ENCODE data around the gene ANTXR1.

The ANTXR1 gene

GRCh38 chr2:69046221-69046662 lies 33.3 kb downstream of the ANTXR1 start:
- no peak overlapping the region for H3K4me3 ChIP-seq (ENCODE audit: low read depth, low read length)
- no peak for TF ChIP-seq CTCF (IDR thresholded peaks at IDR 0.05; ENCODE audit: borderline replicate concordance, insufficient read depth, low read depth, low read length)

- H3K4me3 ChIP-seq (ENCODE audit: low read depth, low read length), result no peak overlapping the region
Observed at GRCh38 chr2:69047625-69048145, 34.7 kb downstream of the ANTXR1 start.

DNA sequence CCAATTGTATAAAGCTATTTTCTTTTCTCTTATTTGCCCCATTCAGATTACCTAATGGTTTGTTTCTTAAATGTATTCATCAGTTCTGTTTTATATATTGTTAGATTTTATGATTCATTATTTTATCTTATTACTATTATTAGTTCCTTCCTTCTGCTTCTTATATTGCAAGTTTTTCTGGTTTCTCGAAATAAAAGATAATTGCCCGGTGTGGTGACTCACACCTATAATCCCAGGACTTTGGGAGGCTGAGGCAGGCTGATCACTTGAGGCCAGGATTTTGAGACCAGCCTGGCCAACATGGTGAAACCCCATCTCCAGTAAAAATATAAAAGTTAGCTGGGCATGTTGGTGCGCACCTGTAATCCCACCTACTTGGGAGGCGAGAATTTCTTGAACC lies 37.8 kb downstream of the ANTXR1 start:
- H3K4me3 ChIP-seq (ENCODE audit: low read depth, low read length), result no peak overlapping the region
- no peak for TF ChIP-seq CTCF (IDR thresholded peaks at IDR 0.05; ENCODE audit: borderline replicate concordance, insufficient read depth, low read depth, low read length)

More at GRCh38 chr2:69047625-69048145, 34.7 kb downstream of the ANTXR1 start:
- TF ChIP-seq CTCF (IDR thresholded peaks at IDR 0.05; ENCODE audit: borderline replicate concordance, insufficient read depth, low read depth, low read length), result no peak

DNA sequence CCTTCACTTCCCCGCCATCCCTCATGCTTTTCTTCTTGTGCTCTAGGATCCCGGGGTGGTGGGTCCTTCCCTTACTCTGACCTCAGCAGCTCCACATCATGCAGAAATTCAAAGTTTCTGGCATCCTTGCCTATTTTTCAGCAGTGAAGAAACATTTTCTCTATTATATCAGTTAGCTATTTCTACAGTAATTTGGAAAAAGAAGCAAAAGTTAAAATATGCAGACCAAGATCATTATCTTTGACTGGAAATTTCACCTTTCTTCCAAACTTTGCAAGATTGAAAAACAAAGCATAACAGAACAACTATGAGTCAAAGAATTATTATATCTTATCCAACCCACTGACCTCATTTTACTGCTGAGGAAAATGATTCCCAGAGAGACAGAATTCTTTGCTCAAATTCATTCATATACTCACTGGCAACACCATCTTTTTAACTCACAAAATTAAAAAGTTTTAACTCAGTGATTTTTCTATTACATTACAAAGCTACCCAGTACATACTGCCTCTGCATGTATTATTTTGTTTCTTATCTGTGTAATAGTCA lies 40.5 kb downstream of the ANTXR1 start:
- no peak overlapping the region for H3K4me3 ChIP-seq (ENCODE audit: low read depth, low read length)
- no peak for TF ChIP-seq CTCF (IDR thresholded peaks at IDR 0.05; ENCODE audit: borderline replicate concordance, insufficient read depth, low read depth, low read length)

- TF ChIP-seq CTCF (IDR thresholded peaks at IDR 0.05; ENCODE audit: borderline replicate concordance, insufficient read depth, low read depth, low read length), result no peak
- H3K4me3 ChIP-seq (ENCODE audit: low read depth, low read length), result no peak overlapping the region
Observed at GRCh38 chr2:69054431-69054830, 41.5 kb downstream of the ANTXR1 start.

DNA sequence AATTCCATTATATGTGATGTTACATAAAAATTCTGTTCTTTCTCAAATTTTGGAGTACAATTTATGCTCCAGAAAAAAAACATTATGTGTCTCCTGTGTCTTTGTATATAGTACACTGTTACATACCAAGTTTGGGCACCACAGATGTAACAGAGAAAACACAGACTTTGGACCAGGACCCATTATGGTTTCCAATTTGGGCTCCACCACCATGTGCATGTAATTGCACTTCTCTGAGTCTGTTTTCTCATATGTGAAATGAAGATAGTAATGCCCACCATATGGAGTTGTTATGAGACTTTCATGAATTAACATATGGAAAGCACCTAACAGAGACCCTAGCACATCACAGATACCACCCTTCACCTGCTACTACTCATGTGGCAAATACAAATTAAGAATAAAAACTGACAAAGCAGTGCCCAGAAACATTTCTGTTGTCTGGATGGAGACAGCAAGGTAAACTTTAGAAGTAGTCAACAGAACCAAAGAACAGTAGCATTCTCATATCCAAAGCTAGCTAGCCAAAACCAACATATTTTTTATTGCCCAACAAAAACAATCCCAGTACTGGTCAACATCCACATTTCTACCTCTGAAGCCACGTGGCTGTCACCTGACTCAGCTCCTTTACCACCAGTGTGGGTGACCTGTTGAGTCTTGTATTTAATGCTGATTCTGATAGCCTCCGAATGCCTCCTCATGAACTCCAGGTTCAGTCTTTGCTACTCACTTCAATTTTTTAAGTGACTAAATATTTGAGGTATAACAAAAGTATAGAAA lies 42.9 kb downstream of the ANTXR1 start:
- no peak overlapping the region for H3K4me3 ChIP-seq (ENCODE audit: low read depth, low read length)
- no peak for TF ChIP-seq CTCF (IDR thresholded peaks at IDR 0.05; ENCODE audit: borderline replicate concordance, insufficient read depth, low read depth, low read length)

- no peak overlapping the region for H3K4me3 ChIP-seq (ENCODE audit: low read depth, low read length)
- no peak for TF ChIP-seq CTCF (IDR thresholded peaks at IDR 0.05; ENCODE audit: borderline replicate concordance, insufficient read depth, low read depth, low read length)
Observed at GRCh38 chr2:69057660-69058059, 44.7 kb downstream of the ANTXR1 start.

All from GM12875 (cell line).